HUDEP-2 (cell line): Measurements from ENCODE around the gene MYCBPAP.
A peak's percentile ranks its signal among the peaks of the same experiment; 100 is the strongest.

Experiments used
- DNase-seq, 76 experiments: peaks; one replicate each; lab custom pipeline; 2025; ENCODE audit not compliant: unreplicated experiment in 76 of 76; lab: John Stamatoyannopoulos, UW

The MYCBPAP gene

DNA sequence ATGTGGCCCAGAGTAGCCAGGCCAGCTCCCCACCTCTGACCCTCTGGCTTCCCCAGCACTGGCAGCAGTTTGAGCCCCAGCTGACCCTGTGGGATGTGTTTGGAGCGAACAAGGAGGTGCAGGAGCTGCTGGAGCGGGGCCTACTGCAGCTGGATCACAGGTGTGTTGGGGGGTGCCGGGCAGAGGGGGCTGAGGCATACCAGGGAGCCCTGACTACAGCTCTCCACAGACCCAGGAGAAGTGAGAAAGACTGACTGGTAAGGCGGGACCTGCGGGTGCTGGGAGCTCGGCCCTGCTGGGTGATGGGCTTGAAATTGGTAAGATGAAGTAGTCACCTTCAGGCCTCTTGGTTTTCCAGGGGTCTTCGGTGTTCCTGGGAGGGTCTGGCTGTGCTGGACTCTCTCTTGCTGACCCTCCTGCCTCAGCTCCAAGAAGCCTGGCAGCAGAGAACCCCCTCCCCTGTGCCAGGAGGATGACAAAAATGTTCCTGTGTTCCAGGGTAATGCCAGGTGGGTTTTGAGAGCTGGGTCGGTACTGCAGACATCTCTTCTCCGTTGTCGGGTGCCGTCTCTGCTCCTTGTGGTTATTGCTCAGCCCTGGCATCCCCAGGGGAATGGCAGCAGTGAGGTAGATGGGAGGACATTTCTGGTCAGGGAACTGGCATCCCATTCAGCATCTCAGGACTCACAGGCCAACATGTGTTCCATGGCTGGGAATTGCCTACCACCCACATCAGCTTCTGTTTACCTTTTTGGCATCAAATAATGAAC lies 23.7 kb upstream of the MYCBPAP start:
- DNase-seq, result no peak

DNA sequence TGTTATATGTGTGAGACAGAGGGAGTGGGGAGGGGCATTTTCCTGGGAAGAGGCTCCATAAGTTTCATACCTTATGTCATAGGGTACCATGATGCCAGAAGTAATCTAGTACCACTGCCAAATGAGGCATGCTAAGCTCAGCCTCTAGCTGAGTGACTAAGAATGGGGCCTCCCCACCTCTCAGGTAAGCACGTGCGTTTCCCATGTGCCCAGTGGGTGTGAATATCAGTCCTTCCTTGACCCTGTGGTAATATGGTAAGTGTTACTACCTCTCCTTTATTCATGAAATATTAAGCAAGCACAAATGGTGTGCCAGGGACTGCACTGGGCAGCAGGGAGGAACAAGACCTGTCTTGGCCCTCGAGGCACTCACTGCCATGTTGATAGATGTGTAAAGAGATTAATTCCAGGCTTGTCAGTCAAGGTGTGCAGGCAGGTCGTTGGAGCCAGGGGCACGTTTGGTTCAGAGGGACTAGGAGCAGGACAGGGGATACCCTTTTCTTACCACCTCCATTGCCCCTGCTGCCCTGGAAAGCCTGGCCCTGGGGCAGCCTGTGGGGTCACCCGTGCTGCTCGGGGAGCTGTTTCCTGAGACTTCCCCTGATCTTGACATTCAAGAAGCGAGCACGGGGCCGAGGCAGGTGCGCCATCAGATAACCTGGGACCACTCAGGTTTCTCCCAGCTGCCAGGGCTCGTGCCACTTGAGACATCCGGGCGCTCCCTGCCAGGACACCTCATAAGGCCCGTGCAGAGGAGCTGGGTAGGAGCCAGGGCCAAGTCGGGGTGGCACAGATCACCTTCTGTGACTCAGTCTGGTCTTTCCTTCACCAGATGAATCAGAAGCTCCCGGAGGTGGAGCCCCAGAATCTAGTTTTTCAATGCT lies 20.8 kb upstream of the MYCBPAP start:
- no peak for DNase-seq

DNA sequence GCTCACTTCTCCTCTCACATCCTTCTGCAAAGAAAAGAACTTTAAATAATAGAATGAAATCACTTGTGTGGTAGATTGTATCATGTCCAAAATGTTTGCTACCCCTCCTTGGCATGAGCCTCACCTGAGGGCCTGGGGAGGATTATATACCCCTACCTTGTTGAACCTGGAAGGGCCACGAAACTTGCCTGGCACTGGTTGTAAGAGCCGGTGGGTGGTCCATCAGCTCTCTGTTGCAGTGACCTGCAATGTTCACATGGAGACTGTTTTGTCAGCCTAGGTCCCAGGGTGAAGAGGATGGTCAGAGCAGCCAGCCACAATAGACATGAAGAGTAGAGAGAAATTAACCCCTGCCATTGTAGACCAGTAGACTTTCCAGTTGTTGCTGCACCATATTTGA lies 19.4 kb upstream of the MYCBPAP start:
- DNase-seq, result no peak

DNA sequence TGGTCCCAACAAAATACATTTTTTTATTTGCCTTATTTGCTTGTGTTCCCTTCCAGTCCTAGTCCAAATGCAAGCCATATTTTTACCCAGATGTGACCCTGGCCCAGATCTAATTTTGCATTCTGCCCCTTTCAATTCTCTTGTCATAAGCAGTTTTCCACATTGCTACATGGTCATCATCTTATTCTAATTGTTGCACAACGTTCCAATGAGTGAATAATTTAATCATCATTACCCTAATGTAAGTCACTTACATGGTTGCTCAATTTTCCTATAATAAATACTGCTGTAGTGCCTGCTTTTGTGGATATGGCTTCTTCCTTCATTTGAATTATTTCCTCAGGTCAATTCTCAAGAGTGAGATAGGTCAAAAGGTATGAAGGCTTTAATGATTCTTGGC lies 16.7 kb upstream of the MYCBPAP start:
- no peak for DNase-seq

DNA sequence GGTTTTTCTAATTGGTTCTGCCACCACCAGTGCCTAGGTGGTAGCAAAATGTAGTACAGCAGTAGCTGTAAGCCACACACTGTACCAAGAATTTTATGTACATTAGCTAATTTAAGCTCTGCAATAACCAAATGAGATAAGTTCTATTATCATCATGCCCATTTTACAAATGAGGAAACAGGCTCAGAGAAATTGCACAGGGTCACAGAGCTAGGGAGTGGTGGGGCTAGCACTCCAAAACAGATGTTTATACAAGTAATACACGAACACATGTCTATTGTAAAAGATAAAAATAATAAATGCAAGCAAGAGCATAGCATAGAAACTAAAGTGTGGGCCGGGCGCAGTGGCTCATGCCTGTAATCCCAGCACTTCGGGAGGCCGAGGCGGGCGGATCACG lies 16.0 kb upstream of the MYCBPAP start:
- DNase-seq, result no peak

GRCh38 chr17:50493744-50494143 lies 14.5 kb upstream of the MYCBPAP start:
- no peak for DNase-seq

DNA sequence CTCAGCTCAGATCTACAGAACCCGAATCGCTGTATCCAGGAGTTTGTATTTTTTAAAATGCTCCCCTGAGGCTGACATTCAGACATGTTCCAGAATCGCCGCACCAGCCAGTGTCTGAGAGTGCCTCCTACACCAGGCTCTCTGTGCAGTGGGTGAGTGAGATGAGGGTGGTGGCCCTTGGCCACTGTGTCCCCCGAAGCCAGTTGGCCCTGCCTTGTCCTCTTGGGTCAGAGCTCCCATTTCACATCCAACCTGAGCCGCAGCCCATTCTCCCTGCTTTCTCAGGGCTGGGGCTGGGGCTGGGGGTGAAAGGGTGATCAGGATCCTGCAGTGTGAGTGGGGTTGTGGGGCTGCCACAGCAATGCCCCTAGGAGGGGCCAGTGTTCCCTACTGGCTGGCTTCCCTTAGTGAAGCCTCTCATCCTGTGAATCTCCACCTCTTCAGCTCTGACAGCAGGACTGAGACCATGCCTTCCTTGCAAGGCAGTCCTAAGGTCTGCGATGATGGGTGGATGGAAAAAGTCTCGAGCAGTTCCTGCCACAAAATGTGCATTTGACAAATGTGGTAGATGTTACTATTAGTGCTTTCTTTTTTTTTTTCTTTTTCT lies 12.9 kb upstream of the MYCBPAP start:
- no peak for DNase-seq

- DNase-seq, result no peak
These were observed 12.3 kb upstream of the MYCBPAP start for GRCh38 chr17:50495918-50496317.

DNA sequence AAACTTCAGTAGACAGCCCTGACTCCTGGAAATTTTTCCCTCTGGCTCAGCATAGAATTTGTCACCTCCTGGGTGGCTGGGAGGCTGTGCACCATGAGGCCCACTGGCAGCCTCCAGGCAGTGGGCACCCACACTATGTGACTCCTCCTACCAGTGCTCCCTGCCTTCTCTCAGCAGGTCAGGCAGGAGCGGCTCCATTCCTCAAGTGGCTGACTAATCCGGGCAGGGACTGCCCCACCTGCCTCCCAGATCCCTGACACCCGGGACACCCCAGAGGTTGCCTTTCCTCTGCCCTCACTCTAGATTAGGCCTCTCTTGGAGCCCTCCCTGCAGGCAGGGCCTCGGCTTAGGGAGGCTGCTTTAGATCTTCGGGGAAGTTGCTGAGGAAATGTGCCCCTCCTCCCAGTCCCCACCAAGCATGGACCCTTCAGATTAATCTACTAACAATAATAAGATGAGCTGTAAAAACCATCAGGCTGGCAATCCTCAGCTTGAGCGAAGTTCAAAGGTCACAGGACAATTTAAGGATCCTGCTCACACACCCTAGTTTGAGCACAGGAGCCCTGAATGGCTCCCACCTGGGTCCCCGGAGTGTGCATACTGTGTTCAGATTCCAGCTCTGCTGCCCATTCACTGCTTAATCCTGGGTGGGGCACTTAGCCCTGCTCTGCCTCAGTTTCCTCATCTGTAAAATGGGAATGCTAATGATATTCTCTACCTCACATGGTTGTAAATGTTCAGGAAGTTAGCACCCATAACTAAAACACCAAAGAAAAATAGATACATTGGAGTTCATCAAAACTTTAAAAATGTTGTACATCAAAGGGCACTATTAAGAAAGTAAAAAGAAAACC lies 10.0 kb upstream of the MYCBPAP start:
- DNase-seq, result no peak

- no peak for DNase-seq
These were observed 9.0 kb upstream of the MYCBPAP start for GRCh38 chr17:50499270-50499669.

DNA sequence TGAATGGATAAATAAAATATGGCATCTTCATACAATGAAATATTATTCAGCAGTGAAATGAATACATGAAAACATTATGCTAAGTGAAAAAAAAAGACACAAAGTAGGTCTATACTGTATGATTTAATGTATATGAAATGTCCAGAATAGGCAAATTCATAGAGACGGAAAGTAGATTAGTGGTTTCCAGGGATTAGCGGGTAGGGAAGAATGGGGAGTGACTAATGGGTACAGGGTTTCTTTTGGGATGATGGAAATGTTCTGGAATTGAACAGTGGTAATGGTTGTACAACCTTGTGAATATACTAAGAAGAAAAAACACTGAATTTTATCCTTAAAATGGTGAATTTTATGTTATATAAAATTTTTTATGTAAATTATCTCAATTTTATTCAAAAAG lies 8.5 kb upstream of the MYCBPAP start:
- no peak for DNase-seq

DNA sequence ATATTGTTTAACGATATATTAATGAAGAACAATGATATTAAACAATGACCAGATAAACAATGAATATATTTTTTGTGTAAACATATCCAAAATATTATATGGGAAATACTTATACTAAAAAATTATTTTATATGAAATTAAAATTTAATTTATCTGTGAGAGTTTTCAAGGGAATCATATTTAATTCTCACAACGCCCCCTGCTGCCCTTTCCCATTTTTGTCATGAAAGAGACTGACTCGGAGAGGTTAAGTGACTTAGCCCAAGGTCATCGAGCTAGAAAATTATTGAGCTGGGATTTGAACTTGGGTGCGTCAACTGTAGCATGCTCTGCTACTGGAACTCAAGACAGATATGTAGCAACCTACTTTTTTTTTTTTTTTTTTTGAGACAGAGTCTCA lies 7.2 kb upstream of the MYCBPAP start:
- DNase-seq, result peak in 24 of 76 experiments; percentile 2 to 37 (median 13)

DNA sequence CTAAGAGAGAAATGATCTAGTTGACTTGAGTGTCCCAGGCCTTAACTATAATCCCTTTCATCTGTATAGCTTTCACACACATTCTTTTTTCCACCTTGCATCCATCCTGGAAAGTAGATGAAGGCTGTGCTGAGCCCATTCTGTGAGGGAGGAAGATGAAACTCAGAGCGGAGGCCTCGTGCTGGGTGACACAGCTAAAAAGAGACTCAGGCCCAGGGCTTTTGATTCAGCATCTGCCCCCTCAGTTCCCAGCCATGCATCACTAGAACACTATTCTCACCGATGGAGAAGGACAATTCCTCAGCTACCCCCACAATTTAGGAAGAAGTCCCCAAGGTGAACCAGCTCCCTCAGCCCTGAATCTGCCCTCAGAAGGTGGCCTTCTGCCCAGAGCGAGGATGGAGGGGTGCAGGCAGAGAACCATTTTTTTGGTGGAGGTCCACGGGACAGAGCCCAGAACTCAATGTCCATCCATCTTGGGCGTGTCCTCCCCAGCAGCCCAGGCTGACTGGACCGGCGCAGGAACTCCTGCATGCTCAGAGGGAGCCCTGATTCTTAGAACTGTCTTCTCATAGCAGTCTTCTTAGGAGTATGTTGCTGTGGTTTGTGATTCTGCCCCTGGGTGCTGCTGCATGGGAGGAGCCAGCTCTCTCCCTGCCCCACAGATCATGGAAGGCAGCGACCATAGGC lies 5.8 kb upstream of the MYCBPAP start:
- DNase-seq, result no peak

- no peak for DNase-seq
These were observed 2.6 kb upstream of the MYCBPAP start for GRCh38 chr17:50505591-50506130.

- DNase-seq, result no peak
These were observed 1.9 kb upstream of the MYCBPAP start for GRCh38 chr17:50506298-50506697.

GRCh38 chr17:50508573-50509460 lies 578 bp downstream of the MYCBPAP start:
- DNase-seq, result no peak

- no peak for DNase-seq
These were observed 2.8 kb downstream of the MYCBPAP start for GRCh38 chr17:50511058-50511457.

DNA sequence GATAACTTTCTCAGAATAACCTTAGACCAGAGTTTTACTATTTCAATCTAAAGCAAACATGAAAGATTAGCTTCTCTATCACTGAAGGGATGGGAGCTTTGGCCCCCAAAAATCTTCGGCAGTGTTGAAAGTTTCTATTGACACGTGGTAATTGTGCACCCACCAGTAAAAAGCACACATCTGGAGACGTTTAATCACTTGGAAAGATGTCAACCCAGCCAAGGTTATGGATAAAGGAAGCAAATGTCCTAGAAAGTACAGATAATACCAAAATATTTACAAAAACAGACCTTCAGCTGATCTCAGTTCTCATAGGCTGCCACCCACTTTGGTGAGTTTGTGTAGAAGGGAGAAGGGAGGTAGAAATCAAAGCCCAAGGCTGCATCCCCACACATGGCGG lies 5.3 kb downstream of the MYCBPAP start:
- DNase-seq, result no peak

GRCh38 chr17:50514388-50514787 lies 6.1 kb downstream of the MYCBPAP start:
- DNase-seq, result no peak
